GM12878 (cell line): ENCODE data around the gene SLC37A1. TPM values are rescaled to one million over a fixed set of nuclear protein-coding genes. Genes with fewer than 3 reads are reported as not detected.

Source experiments
- BCL3 ChIP-seq: IDR thresholded peaks from 2 replicates; pipeline ENCODE4 v1.6.1; 2011; ENCODE audit warnings: borderline replicate concordance, low read depth, mild to moderate bottlenecking, moderate library complexity, low read length; ENCODE audit not compliant: insufficient read depth, poor library complexity, severe bottlenecking
- SMARCA5 ChIP-seq: fragments of 450-650 bp; IDR thresholded peaks from 2 replicates; pipeline ENCODE4 v1.6.1; 2017; ENCODE audit warnings: mild to moderate bottlenecking
- SREBF2 ChIP-seq: IDR thresholded peaks from 2 replicates; pipeline ENCODE4 v1.6.1; 2012; ENCODE audit warnings: mild to moderate bottlenecking, low read length
- polyA plus RNA-seq, 11 experiments: library from polyadenylated mRNA; depleted of rRNA in 4 of 11; unstranded in 6 of 11; stranded (reverse) in 5 of 11; fragments of >200 nt; fragmentation: Nextera tagmentation in 4 of 11; fragmentation: Illumina TruSeq in 1 of 11; extraction: Ambion mirVana in 4 of 11; extraction: Trizol in 1 of 11; gene quantifications; 1 replicate in 1 of 11; 2 replicates in 10 of 11; pipeline versions ENCODE4 v1.2.1 to v1.2.3, GENCODE V29; 2011 to 2016; ENCODE audit warnings: inconsistent platforms in 2 of 11, missing spikeins in 2 of 11, low read depth in 1 of 11
- total RNA-seq, 4 experiments: library from RNA; depleted of rRNA in 3 of 4; stranded (reverse); fragments of >200 nt in 3 of 4; fragmentation: Illumina TruSeq in 1 of 4; extraction: Trizol in 1 of 4; gene quantifications; 2 replicates each; pipeline versions ENCODE4 v1.2.1 to v1.2.3, GENCODE V29; 2013 to 2021
- TF ChIP-seq, protein P1 (sequence below): IDR thresholded peaks from 2 replicates; pipeline ENCODE4 v1.6.1; 2011; ENCODE audit warnings: mild to moderate bottlenecking, low read depth, low read length, moderate library complexity; ENCODE audit not compliant: insufficient replicate concordance
- TF ChIP-seq, protein P2 (sequence below): fragments of 450-650 bp; IDR thresholded peaks from 2 replicates; pipeline ENCODE4 v1.6.1; 2017; ENCODE audit warnings: antibody characterized with exemption, mild to moderate bottlenecking, moderate library complexity

Gene SLC37A1
- total and polyA plus RNA-seq, 10 of the 15 experiments (the other 5 are each of a cell fraction or from before 2014, with no cell fraction given): 1.1 to 35.5 (median 24.4) TPM

DNA sequence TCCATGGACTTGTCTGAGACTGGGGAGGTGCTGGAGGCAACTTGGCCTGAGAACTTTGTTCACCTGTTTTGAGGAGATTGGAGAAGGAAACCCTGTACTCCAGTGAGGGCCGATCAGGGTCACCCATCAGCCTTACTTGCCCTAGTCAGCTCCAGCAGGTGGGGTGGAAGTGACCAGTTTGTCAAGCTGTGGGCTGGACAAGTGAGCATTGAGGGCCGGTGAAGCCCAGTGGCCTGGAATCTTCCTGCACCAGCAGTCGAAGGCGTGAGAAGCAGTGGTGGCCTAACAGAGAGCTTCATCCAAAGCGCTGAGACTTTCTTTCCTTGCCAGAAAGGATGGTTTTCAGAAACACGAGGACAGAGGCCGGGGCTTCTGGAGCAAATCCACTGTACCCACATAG lies 9.6 kb downstream of the SLC37A1 start (continued):
- TF ChIP-seq, protein P1, sequence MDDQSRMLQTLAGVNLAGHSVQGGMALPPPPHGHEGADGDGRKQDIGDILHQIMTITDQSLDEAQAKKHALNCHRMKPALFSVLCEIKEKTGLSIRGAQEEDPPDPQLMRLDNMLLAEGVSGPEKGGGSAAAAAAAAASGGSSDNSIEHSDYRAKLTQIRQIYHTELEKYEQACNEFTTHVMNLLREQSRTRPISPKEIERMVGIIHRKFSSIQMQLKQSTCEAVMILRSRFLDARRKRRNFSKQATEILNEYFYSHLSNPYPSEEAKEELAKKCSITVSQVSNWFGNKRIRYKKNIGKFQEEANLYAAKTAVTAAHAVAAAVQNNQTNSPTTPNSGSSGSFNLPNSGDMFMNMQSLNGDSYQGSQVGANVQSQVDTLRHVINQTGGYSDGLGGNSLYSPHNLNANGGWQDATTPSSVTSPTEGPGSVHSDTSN: no peak
- TF ChIP-seq SREBF2 (no peak), BCL3 (no peak), SMARCA5 (no peak)
- TF ChIP-seq, protein P2, sequence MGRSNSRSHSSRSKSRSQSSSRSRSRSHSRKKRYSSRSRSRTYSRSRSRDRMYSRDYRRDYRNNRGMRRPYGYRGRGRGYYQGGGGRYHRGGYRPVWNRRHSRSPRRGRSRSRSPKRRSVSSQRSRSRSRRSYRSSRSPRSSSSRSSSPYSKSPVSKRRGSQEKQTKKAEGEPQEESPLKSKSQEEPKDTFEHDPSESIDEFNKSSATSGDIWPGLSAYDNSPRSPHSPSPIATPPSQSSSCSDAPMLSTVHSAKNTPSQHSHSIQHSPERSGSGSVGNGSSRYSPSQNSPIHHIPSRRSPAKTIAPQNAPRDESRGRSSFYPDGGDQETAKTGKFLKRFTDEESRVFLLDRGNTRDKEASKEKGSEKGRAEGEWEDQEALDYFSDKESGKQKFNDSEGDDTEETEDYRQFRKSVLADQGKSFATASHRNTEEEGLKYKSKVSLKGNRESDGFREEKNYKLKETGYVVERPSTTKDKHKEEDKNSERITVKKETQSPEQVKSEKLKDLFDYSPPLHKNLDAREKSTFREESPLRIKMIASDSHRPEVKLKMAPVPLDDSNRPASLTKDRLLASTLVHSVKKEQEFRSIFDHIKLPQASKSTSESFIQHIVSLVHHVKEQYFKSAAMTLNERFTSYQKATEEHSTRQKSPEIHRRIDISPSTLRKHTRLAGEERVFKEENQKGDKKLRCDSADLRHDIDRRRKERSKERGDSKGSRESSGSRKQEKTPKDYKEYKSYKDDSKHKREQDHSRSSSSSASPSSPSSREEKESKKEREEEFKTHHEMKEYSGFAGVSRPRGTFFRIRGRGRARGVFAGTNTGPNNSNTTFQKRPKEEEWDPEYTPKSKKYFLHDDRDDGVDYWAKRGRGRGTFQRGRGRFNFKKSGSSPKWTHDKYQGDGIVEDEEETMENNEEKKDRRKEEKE: no peak
